ENCODE measurements around the gene USP47. TPM values are rescaled to one million over a fixed set of nuclear protein-coding genes. Genes with fewer than 3 reads are reported as not detected.
A peak's percentile ranks its signal among the peaks of the same experiment; 100 is the strongest.

USP47 gene
- total and polyA plus RNA-seq, 2 of the 13 experiments (the other 11 are each of a cell fraction or from before 2014, with no cell fraction given): 12.2 to 52.7 TPM

GRCh38 chr11:11814614-11815452, 26.9 kb upstream of the USP47 start:
- in situ Hi-C loops (cut with HindIII; ENCODE audit: extremely low pct_ligation_motif_present, low pct_unique_long_range_greater_than_20kb): loop anchor here (25.0 kb wide), 1 partner anchor 472 kb away; no protein-coding TSS in a partner anchor
- Histone ChIP-seq H3K4me1 (ENCODE audit: insufficient read depth, low read length) (peaks cover 31% of the 10 kb centered on the region), H3K36me3 (replicated peaks in 1 of 2; ENCODE audit: control insufficient read depth in 1 of 2, insufficient read depth in 2 of 2, low read length in 2 of 2) (no peaks in the 10 kb centered on the region), H3K4me3 (replicated peaks in 1 of 3; ENCODE audit: insufficient read depth in 1 of 3, low read depth in 2 of 3, low read length in 3 of 3) (no peak overlapping the region), H3K27me3 (ENCODE audit: control insufficient read depth in 1 of 2, insufficient read depth in 2 of 2, low read length in 2 of 2) (no peaks in the 10 kb centered on the region), H3K27ac (ENCODE audit: extremely low read length, insufficient read depth, low read length) (peak overlapping the region; percentile 66), H3K79me2 (ENCODE audit: insufficient read depth, low read length) (no peaks in the 10 kb centered on the region), H2AFZ (ENCODE audit: low read length) (peak overlapping the region; percentile 80), H3K9me3 (ENCODE audit: low read length) (no peaks in the 10 kb centered on the region), H4K20me1 (ENCODE audit: insufficient read depth, low read length) (no peaks in the 10 kb centered on the region), H3K9ac (ENCODE audit: insufficient read depth, low read depth, low read length) (no peak overlapping the region), H3K4me2 (ENCODE audit: low read depth, low read length) (peak overlapping the region; percentile 65)
- FAIRE-seq (no peak), ATAC-seq (no peak), DNase-seq (ENCODE audit: low spot score) (no peak)
- no TSS peak for BruUV-seq (replicated peaks)
- POLR2A ChIA-PET: interaction anchor here (2.2 kb wide), 1 partner anchor 27 kb away, joined by 18 read pairs; the partner anchor contains the start of gene USP47
- TF ChIP-seq HNF1A (IDR thresholded peaks at IDR 0.05; ENCODE audit: low read depth): peak; percentile 5; the same call in 1 of the 2 replicates
- TF ChIP-seq HNF1A (CRISPR knock-in tag; IDR thresholded peaks at IDR 0.05; ENCODE audit: borderline replicate concordance): no peak
- TF ChIP-seq HCFC1 (IDR thresholded peaks at IDR 0.05; ENCODE audit: low read depth, low read length): no peak
- peak; percentile 81 for TF ChIP-seq ZNF12 (CRISPR knock-in tag; IDR thresholded peaks at IDR 0.05)
- 0 out of 4 replicates have a peak, but pooled peaks of 1 of the 2 experiments have one; percentile 14 for TF ChIP-seq ATF4 (CRISPR knock-in tag; IDR thresholded peaks at IDR 0.05)
- CTCF ChIA-PET (ENCODE audit: low intra/inter-chr PET ratio, low total read pairs): no interaction called here
- 61% methylated on average over 6 of the region's 7 CpGs for WGBS (ENCODE audit: low lambda C conversion rate)
- intact Hi-C loops (cut with micrococcal nuclease; ENCODE audit: unreplicated experiment): no loop called here
